Measurements from ENCODE around the gene SHC2.

The SHC2 gene

DNA sequence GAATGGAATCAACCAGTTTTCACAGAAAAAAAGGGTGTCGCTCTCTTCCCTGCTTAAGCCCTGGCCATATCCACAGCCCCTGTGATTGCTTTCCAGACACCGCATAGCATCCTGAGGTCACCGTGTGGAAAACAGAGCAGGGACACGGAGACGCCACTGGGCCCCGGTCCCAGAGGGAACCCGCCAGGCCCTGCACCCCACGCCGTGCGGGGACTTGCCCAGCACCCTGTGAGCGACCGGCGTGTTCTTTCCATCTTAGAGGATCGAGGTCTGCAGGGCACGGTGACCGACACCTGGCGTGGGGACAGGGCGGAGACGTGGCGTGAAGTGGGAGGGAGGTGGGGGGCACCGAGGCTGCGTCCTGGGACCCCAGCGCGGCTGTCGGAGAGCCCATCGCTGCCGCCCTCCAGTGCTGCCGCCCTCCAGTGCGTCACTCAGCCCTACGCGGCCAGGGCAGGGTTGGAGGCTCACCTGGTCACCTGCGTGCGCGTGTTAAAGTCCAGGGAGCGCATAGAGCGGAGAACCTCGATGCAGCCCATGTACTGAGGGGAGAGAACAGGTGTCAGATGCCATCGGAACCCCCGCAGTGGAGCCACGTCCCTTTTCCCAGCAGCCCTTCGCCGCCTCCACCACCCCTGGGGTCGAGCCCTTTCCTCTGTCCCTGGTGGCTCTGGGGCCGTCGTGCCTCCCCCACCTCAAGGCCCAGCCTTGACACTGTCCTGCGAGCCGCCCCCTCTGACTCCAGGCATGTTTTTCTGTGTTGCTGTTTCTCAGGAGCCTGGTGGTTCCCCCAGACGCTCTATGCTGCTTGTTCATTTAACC, 20.2 kb downstream of the SHC2 start:
- H3K4me3 ChIP-seq (ENCODE audit: low read depth, low read length), result no peak overlapping the region
- TF ChIP-seq CTCF (IDR thresholded peaks at IDR 0.05; ENCODE audit: borderline replicate concordance, insufficient read depth, low read depth, low read length), result no peak

GRCh38 chr19:439167-439900, 21.5 kb downstream of the SHC2 start:
- H3K4me3 ChIP-seq (ENCODE audit: low read depth, low read length), result no peak overlapping the region
- TF ChIP-seq CTCF (IDR thresholded peaks at IDR 0.05; ENCODE audit: borderline replicate concordance, insufficient read depth, low read depth, low read length), result no peak

- no peak for TF ChIP-seq CTCF (IDR thresholded peaks at IDR 0.05; ENCODE audit: borderline replicate concordance, insufficient read depth, low read depth, low read length)
- H3K4me3 ChIP-seq (ENCODE audit: low read depth, low read length), result no peak overlapping the region
Observed at GRCh38 chr19:438416-438958, 22.3 kb downstream of the SHC2 start.

DNA sequence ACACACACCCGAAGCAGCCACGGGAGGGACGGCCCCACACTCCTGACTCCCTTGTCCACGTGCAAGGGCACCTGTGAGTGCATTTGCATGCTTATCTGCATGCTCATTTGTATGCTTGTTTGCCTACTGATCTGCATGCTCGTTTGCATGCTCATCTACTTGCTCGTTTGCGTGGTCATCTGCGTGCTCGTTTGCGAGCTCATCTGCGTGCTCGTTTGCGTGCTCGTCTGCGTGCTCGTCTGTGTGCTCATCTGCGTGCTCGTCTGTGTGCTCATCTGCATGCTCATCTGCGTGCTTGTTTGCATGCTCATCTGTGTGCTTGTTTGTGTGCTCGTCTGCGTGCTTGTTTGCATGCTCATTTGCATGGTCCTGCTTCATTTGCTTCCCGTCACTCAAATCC, 23.8 kb downstream of the SHC2 start:
- no peak for TF ChIP-seq CTCF (IDR thresholded peaks at IDR 0.05; ENCODE audit: borderline replicate concordance, insufficient read depth, low read depth, low read length)
- H3K4me3 ChIP-seq (ENCODE audit: low read depth, low read length), result no peak overlapping the region

DNA sequence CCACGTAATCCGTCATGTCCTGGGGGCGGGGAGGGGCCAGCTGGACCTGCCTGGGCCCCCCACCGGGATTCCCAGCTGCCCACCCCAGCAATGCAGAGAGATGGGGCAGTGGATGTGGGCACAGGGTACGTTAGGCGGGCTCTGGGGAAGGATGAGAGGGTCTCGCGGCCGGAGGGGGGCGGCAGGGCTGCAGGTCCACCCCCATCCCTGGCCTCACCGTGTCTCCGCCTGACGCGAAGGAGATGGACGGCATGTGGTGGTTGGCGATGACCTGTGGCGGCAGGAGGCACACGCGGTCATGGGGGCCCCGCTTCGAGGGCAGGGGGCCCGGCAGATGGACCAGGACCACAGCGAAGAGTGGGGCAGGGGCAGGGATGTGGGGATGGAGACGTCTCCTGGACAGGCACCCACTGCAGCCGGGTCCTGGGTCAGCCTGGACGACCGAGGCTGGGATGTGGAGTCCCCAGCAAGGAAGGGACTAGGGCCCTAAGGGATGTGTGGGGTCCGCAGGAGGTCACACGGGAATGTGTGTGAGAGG, 24.4 kb downstream of the SHC2 start:
- H3K4me3 ChIP-seq (ENCODE audit: low read depth, low read length), result no peak overlapping the region
- no peak for TF ChIP-seq CTCF (IDR thresholded peaks at IDR 0.05; ENCODE audit: borderline replicate concordance, insufficient read depth, low read depth, low read length)

DNA sequence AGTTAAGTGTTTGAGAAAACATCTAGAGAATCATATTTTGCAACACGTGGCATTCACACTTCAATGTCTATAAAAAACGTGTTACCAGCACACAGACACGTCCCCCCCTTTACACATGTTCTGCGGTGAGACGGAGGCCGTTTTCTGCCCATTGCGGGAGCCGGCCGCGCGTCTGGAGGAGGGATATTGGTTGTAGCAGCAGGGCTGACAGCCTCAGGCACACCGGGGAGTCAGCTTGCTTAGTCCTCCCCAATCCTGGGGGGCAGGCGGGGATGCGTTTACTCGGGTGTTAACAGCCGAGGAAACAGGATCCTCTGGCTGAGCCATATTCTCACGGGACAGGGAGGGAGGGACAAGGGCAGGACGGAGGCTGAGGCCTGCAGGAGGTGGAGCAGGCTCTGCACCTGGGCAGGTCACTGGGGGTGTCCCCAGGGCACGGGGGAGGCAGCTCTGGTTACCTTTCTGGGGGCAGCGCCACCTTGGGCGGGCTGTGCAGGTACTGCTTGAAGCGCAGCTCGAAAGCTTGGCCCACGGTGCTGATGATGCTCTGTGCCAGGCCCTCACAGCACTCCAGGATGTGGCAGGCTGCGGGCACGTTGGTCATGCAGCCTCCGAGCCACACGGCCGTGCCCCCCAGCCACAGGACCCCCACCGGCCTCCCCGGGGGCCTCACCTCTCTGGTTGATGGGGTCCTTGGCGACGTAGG, 25.0 kb downstream of the SHC2 start:
- TF ChIP-seq CTCF (IDR thresholded peaks at IDR 0.05; ENCODE audit: borderline replicate concordance, insufficient read depth, low read depth, low read length), result no peak
- H3K4me3 ChIP-seq (ENCODE audit: low read depth, low read length), result no peak overlapping the region

Measured in GM12875 (cell line).